Measurements from ENCODE around the gene ATP6V1G1. TPM values are rescaled to one million over a fixed set of nuclear protein-coding genes. Genes with fewer than 3 reads are reported as not detected.

The ATP6V1G1 gene
- total and polyA plus RNA-seq, 10 donors: 82.3 to 272 (median 193) TPM

DNA sequence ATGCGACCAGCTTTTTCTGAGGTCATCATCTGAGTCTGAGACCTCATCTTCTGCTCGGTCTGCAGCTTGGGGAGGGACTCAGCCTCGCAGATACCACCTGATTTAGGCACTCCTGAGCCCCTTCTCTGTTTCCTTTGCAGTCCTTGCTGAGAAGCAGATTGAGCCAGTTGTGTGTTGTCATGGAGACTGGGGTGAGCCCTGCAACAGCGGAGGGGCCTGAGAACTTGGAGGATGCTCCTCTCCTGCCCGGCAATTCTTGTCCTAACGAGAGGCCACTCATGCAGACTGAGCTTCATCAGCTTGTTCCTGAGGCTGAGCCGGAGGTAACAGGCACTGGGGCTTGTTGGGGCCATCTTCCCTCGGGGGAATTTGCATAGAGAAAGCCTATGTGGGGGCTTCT lies 50.8 kb downstream of the ATP6V1G1 start:
- peaks cover 0 to 21% (median 6%) of the 10 kb centered on the region in 6 donors for H3K4me1 ChIP-seq
- H3K4me3 ChIP-seq: no peak overlapping the region
- H3K9me3 ChIP-seq: no peaks in the 10 kb centered on the region
- no peak overlapping the region for H3K27ac ChIP-seq
- WGBS, 5 donors: 92 to 97% (median 95%) methylated on average over 8 of the region's 8 CpGs
- H3K36me3 ChIP-seq: peaks cover 0 to 99% (median 68%) of the 10 kb centered on the region in 6 donors
- intact Hi-C loops (cut with DNase I; ENCODE audit: low total_unique reads): no loop called here
- TF ChIP-seq POLR2A (IDR thresholded peaks at IDR 0.05) (no peak), POLR2AphosphoS5 (IDR thresholded peaks at IDR 0.05) (no peak)
- TF ChIP-seq, protein P1, sequence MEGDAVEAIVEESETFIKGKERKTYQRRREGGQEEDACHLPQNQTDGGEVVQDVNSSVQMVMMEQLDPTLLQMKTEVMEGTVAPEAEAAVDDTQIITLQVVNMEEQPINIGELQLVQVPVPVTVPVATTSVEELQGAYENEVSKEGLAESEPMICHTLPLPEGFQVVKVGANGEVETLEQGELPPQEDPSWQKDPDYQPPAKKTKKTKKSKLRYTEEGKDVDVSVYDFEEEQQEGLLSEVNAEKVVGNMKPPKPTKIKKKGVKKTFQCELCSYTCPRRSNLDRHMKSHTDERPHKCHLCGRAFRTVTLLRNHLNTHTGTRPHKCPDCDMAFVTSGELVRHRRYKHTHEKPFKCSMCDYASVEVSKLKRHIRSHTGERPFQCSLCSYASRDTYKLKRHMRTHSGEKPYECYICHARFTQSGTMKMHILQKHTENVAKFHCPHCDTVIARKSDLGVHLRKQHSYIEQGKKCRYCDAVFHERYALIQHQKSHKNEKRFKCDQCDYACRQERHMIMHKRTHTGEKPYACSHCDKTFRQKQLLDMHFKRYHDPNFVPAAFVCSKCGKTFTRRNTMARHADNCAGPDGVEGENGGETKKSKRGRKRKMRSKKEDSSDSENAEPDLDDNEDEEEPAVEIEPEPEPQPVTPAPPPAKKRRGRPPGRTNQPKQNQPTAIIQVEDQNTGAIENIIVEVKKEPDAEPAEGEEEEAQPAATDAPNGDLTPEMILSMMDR (IDR thresholded peaks at IDR 0.05 in 8 of 11, conservative IDR thresholded peaks at IDR 0.05 in 3 of 11): no peak
- no peaks in the 10 kb centered on the region for H3K27me3 ChIP-seq (replicated peaks in 1 of 7)
- no peak for DNase-seq

DNA sequence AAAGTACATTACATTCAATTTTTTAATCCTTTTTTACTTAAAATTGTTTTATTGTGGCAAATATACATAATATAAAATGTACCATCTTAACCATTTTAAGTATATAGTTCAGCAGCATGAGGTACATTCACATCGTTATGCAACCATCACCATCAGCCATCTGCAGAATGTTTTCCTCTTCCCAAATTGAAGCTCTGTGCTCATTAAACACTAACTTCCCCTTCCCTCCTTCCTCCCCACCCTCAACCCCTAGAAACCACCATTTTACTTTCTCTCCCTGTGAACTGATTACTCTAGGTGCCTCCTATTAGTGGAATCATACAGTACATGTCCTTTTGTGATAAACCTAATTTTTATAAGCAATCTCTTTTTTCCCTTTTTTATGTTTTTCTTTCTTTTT lies 54.4 kb downstream of the ATP6V1G1 start:
- no peak for DNase-seq
- Histone ChIP-seq H3K4me3 (no peak overlapping the region), H3K4me1 (peaks cover 0 to 21% (median 6%) of the 10 kb centered on the region in 6 donors), H3K27ac (peak overlapping the region in 2 of 8 donors; percentile 5 to 13), H3K27me3 (replicated peaks in 1 of 7) (no peaks in the 10 kb centered on the region), H3K9me3 (no peaks in the 10 kb centered on the region), H3K36me3 (peaks cover 0 to 99% (median 68%) of the 10 kb centered on the region in 6 donors)
- no peak for TF ChIP-seq POLR2A (IDR thresholded peaks at IDR 0.05)
- TF ChIP-seq, protein P1 (IDR thresholded peaks at IDR 0.05 in 8 of 11, conservative IDR thresholded peaks at IDR 0.05 in 3 of 11): no peak
- TF ChIP-seq POLR2AphosphoS5 (IDR thresholded peaks at IDR 0.05): no peak
- 25 to 42% (median 35%) methylated on average over 1 of the region's 1 CpG for WGBS, 5 donors
- intact Hi-C loops (cut with DNase I; ENCODE audit: low total_unique reads): loop anchor here (10.0 kb wide), 1 partner anchor 47 kb away; no protein-coding TSS in a partner anchor

DNA sequence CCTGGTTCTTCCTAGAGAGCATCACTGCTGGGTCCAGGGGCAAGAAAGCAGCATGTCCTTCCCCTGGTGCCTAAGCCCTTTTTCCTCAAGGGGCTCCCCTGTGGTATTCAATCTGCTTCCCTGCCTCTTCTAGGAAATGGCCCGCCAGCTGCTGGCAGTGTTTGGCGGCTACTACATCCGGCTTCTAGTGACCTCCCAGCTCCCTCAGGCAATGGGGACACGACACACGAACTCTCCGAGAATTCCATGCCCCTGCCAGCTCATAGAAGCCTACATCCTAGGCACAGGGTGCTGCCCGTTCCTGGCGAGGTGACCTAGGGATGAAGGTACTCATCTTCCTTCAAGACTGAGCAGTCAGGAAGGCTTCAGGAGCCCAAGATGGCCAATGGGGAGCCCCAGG lies 55.4 kb downstream of the ATP6V1G1 start:
- no peak overlapping the region for H3K4me3 ChIP-seq
- peaks cover 0 to 21% (median 6%) of the 10 kb centered on the region in 6 donors for H3K4me1 ChIP-seq
- intact Hi-C loops (cut with DNase I; ENCODE audit: low total_unique reads): loop anchor here (10.0 kb wide), 1 partner anchor 48 kb away; no protein-coding TSS in a partner anchor
- H3K36me3 ChIP-seq: peaks cover 0 to 96% (median 63%) of the 10 kb centered on the region in 6 donors
- H3K27ac ChIP-seq: no peak overlapping the region
- no peaks in the 10 kb centered on the region for H3K27me3 ChIP-seq (replicated peaks in 1 of 7)
- WGBS, 5 donors: 83 to 94% (median 88%) methylated on average over 6 to 8 of the region's 8 CpGs
- peaks cover 0 to 10% (median 8%) of the 10 kb centered on the region in 8 donors for H3K9me3 ChIP-seq
- TF ChIP-seq POLR2AphosphoS5 (IDR thresholded peaks at IDR 0.05): no peak
- no peak for TF ChIP-seq POLR2A (IDR thresholded peaks at IDR 0.05)
- TF ChIP-seq, protein P1 (IDR thresholded peaks at IDR 0.05 in 8 of 11, conservative IDR thresholded peaks at IDR 0.05 in 3 of 11): no peak
- no peak for DNase-seq

DNA sequence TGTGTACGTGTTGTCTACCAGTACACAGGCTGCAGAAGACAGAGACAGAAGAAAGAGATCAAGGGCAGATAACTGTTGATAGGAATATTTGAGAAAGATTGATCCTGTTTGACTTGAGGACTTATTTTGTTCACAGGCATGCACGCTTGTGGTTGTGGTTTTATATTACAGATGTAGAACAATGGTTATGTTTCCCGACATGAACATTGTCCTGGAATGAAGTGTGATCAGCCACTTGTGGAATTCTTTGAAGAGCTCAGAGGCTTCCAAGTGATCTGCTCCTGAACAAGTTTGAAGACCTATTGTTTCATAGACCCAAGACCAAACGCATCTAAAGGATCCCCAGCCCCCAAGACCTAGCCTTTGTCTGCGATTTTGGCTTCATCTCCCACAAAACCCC lies 56.3 kb downstream of the ATP6V1G1 start:
- Histone ChIP-seq H3K27ac (no peak overlapping the region), H3K27me3 (replicated peaks in 1 of 7) (no peaks in the 10 kb centered on the region), H3K36me3 (peaks cover 0 to 92% (median 58%) of the 10 kb centered on the region in 6 donors), H3K4me3 (no peak overlapping the region), H3K9me3 (peaks cover 0 to 11% (median 9%) of the 10 kb centered on the region in 8 donors), H3K4me1 (peaks cover 0 to 21% (median 6%) of the 10 kb centered on the region in 6 donors)
- TF ChIP-seq, protein P1 (IDR thresholded peaks at IDR 0.05 in 8 of 11, conservative IDR thresholded peaks at IDR 0.05 in 3 of 11): no peak
- TF ChIP-seq POLR2A (IDR thresholded peaks at IDR 0.05): no peak
- no peak for TF ChIP-seq POLR2AphosphoS5 (IDR thresholded peaks at IDR 0.05)
- WGBS, 5 donors: 91 to 96% (median 92%) methylated on average over 5 of the region's 5 CpGs
- no peak for DNase-seq
- intact Hi-C loops (cut with DNase I; ENCODE audit: low total_unique reads): loop anchor here (10.0 kb wide), 1 partner anchor 49 kb away; no protein-coding TSS in a partner anchor

Small RNAs within 50 kb of the gene (small RNA-seq; reads per million reads assigned to genes)
- gene RF00019: 0 reads per million in 4 donors

Other genes with a start within 250 kb of the ATP6V1G1 start
- 100 to 1,000 TPM; 198 to 324 (median 238) TPM for gene AKNA, start 199.8 kb upstream of the ATP6V1G1 start, total RNA-seq
- 100 to 1,000 TPM in 2 of 3 donors, 10 to 100 TPM in 1; 92.9 to 129 (median 124) TPM for gene AKNA, start 199.8 kb upstream of the ATP6V1G1 start, polyA plus RNA-seq
- 10 to 100 TPM; 11.8 to 51.6 (median 29.4) TPM for gene WHRN, start 82.3 kb upstream of the ATP6V1G1 start, total RNA-seq
- gene WHRN, start 82.3 kb upstream of the ATP6V1G1 start, polyA plus RNA-seq: 10 to 100 TPM in 1 of 3 donors, 1 to 10 TPM in 2; 3.7 to 25.4 (median 9.5) TPM
- 10 to 100 TPM; 24.2 to 51.6 (median 38.4) TPM for gene TMEM268, start 23.5 kb downstream of the ATP6V1G1 start, total RNA-seq
- gene TMEM268, start 23.5 kb downstream of the ATP6V1G1 start, polyA plus RNA-seq: 10 to 100 TPM in 1 of 3 donors, 1 to 10 TPM in 2; 8.5 to 12.9 (median 9.6) TPM
- gene TEX53, start 70.0 kb downstream of the ATP6V1G1 start, total RNA-seq: not detected
- not detected for gene TEX53, start 70.0 kb downstream of the ATP6V1G1 start, polyA plus RNA-seq
- gene TEX48, start 94.4 kb downstream of the ATP6V1G1 start, total RNA-seq: not detected
- gene TEX48, start 94.4 kb downstream of the ATP6V1G1 start, polyA plus RNA-seq: not detected
- 1 to 10 TPM in 1 of 7 donors, under 1 TPM in 6; 0.32 to 1.8 (median 0.68) TPM for gene TNFSF15, start 218.3 kb downstream of the ATP6V1G1 start, total RNA-seq
- under 1 TPM; 0.22 to 0.42 (median 0.23) TPM for gene TNFSF15, start 218.3 kb downstream of the ATP6V1G1 start, polyA plus RNA-seq